D721Med (cell line): ENCODE results near the gene CEMIP.

Source experiments
- DNase-seq: peaks from one replicate; pipeline ENCODE4 v3.0.0; 2011; ENCODE audit warnings: low spot score; ENCODE audit not compliant: insufficient read length
- FAIRE-seq: peaks from 2 replicates; lab custom pipeline; 2011; peaks lifted over from hg19 to GRCh38; lab: Jason Lieb, UNC
- CTCF ChIP-seq: IDR thresholded peaks from 2 replicates; pipeline ENCODE4 v1.5.1; 2012; ENCODE audit warnings: mild to moderate bottlenecking, control low read depth; ENCODE audit not compliant: insufficient read depth; ENCODE audit errors: missing control alignments

CEMIP gene

GRCh38 chr15:80783260-80783659 is 4.1 kb downstream of the CEMIP start:
- TF ChIP-seq CTCF, result no peak
- DNase-seq (no peak), FAIRE-seq (no peak)

GRCh38 chr15:80785335-80785734 is 6.2 kb downstream of the CEMIP start:
- no peak for DNase-seq
- no peak for FAIRE-seq
- no peak for TF ChIP-seq CTCF

- DNase-seq (no peak), FAIRE-seq (no peak)
- TF ChIP-seq CTCF, result no peak
Observed at GRCh38 chr15:80785811-80786354, 6.7 kb downstream of the CEMIP start.

- FAIRE-seq, result no peak
- no peak for TF ChIP-seq CTCF
- no peak for DNase-seq
Observed at GRCh38 chr15:80787316-80787715, 8.1 kb downstream of the CEMIP start.

GRCh38 chr15:80788536-80788935 is 9.4 kb downstream of the CEMIP start:
- no peak for FAIRE-seq
- TF ChIP-seq CTCF, result no peak
- DNase-seq, result no peak

GRCh38 chr15:80789296-80789695 is 10.1 kb downstream of the CEMIP start:
- FAIRE-seq (no peak), DNase-seq (no peak)
- no peak for TF ChIP-seq CTCF

GRCh38 chr15:80789796-80790195 is 10.6 kb downstream of the CEMIP start:
- FAIRE-seq (no peak), DNase-seq (no peak)

More at GRCh38 chr15:80789796-80790195, 10.6 kb downstream of the CEMIP start:
- TF ChIP-seq CTCF, result no peak
